ENCODE measurements around the gene SUSD3. TPM values are rescaled to one million over a fixed set of nuclear protein-coding genes. Genes with fewer than 3 reads are reported as not detected.
A peak's percentile ranks its signal among the peaks of the same experiment; 100 is the strongest.

SUSD3 gene
- total RNA-seq, 1 donor from 2014 or later, result 36.4 TPM

DNA sequence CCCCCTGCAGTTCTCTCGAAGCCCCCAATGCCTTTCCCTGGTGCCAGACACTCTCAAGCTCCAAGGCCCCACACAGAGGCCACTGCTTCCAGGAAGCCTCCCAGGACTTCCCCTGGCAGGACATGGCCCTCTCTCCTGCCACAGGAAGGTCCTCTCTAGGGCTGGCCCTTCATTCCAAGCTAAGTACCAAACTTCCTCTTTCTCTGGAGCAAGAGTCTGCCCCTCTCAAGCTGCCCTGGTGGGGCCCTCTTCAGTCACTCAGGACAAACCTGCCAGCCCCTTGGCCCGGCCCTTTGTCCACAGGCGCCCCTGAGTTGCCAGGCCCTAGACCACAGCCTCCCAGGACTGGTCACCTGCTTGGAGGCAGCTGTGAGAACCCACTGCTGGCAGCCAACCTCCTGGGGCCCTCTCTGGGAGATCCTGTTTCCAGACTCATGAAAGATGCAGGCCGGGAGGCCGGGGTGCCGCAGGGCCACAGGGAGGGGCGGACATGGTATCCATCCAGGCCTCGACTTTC, 69.0 kb downstream of the SUSD3 start:
- no peak for DNase-seq (ENCODE audit: low spot score)
- no peaks in the 10 kb centered on the region for H3K9me3 Mint-ChIP-seq
- no peak overlapping the region for H3K4me3 Mint-ChIP-seq (ENCODE audit: low read depth)
- peaks cover 36% of the 10 kb centered on the region for H3K4me1 Mint-ChIP-seq (ENCODE audit: low read depth)
- H3K36me3 Mint-ChIP-seq (ENCODE audit: low read depth), result peaks cover 79% of the 10 kb centered on the region
- intact Hi-C loops (cut with micrococcal nuclease), result no loop called here
- H3K27me3 Mint-ChIP-seq (ENCODE audit: low read depth), result no peaks in the 10 kb centered on the region
- peak overlapping the region; percentile 50 for H3K27ac Mint-ChIP-seq

DNA sequence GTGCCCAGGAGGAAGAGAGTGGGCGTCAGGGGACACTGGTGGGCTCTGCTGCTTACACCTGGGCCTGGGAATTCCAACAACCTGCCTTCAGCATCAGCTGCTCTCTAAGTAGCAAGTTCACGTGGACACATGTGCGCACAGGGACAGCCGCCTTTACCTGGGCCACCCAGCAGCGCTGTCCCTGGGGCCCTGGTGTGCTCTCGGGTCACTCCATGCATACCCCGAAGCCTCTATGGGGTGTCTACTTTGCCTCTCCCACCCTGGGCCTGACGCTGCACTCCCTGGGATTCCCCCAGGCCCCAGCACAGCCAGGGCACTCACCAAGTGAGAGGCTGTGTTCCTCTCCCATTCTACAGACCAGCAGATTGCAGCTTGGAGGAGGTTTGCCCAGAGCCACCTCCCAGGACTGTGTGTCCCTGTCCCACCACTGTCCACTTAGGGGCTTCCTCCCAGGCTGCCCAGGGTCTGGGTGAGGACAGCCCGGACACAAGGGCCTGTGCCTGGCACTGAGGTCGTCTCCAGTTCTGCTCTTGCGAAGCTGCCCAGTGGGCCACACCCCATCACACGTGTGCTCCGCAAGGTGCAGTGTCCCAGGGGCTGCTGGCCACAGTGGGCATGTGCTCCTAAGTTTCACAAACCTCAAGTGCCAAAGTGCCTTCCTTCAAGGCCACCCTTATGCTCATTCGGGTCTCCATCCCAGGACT, 69.7 kb downstream of the SUSD3 start:
- no peak for DNase-seq (ENCODE audit: low spot score)
- intact Hi-C loops (cut with micrococcal nuclease), result no loop called here
- no peaks in the 10 kb centered on the region for H3K9me3 Mint-ChIP-seq
- H3K4me1 Mint-ChIP-seq (ENCODE audit: low read depth), result peaks cover 43% of the 10 kb centered on the region
- H3K4me3 Mint-ChIP-seq (ENCODE audit: low read depth), result no peak overlapping the region
- H3K27me3 Mint-ChIP-seq (ENCODE audit: low read depth), result no peaks in the 10 kb centered on the region
- H3K27ac Mint-ChIP-seq, result peak overlapping the region; percentile 55
- H3K36me3 Mint-ChIP-seq (ENCODE audit: low read depth), result peaks cover 81% of the 10 kb centered on the region

DNA sequence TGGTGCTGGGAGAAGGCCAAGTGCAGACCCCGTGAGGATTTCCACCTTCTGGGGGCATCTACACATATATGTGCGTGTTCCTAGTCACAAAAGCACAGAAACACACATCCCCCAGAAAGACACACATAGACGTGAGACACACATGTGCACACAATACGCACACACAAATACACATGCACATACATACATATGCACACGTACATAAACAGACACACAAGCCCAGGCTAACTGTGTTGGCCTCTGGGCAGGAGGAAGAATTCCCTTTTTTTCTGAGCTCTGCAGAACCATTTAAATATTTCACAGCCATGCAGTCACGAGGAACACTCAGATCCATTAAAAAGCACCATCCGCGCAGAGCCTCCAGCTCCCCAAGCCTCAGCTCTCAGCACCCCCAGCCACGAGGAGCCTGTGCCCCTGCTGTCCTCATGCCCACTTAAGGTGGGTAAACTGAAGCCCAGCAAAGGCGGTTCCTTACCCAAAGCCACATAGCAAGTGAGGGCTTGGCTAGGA, 70.3 kb downstream of the SUSD3 start:
- intact Hi-C loops (cut with micrococcal nuclease), result no loop called here
- peaks cover 43% of the 10 kb centered on the region for H3K4me1 Mint-ChIP-seq (ENCODE audit: low read depth)
- peak overlapping the region; percentile 55 for H3K27ac Mint-ChIP-seq
- H3K9me3 Mint-ChIP-seq, result no peaks in the 10 kb centered on the region
- peaks cover 77% of the 10 kb centered on the region for H3K36me3 Mint-ChIP-seq (ENCODE audit: low read depth)
- no peak overlapping the region for H3K4me3 Mint-ChIP-seq (ENCODE audit: low read depth)
- no peaks in the 10 kb centered on the region for H3K27me3 Mint-ChIP-seq (ENCODE audit: low read depth)
- no peak for DNase-seq (ENCODE audit: low spot score)

DNA sequence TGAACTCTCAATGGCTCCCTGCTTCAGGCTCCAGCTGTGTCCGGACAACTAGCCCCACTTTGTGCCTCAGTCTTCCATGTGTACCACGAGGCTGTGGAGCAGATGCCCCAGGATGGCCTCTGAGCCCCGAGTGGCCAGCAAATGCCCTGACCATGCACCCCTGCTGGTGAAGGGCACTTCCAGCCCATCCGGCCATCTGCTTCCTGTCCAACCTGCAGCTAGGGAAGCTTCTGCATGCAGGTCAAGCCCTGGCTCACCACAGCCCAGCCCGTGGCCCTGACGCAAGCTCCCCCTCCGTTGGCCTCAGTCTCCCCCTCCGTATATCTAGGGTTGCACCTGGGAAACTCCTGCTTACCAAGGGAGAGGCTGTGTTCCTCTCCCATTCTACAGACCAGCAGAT, 70.8 kb downstream of the SUSD3 start:
- Mint-ChIP-seq H3K9me3 (no peaks in the 10 kb centered on the region), H3K4me1 (ENCODE audit: low read depth) (peaks cover 43% of the 10 kb centered on the region), H3K4me3 (ENCODE audit: low read depth) (no peak overlapping the region), H3K27me3 (ENCODE audit: low read depth) (no peaks in the 10 kb centered on the region), H3K36me3 (ENCODE audit: low read depth) (peaks cover 72% of the 10 kb centered on the region), H3K27ac (peak overlapping the region; percentile 16)
- intact Hi-C loops (cut with micrococcal nuclease), result no loop called here
- DNase-seq (ENCODE audit: low spot score), result no peak

DNA sequence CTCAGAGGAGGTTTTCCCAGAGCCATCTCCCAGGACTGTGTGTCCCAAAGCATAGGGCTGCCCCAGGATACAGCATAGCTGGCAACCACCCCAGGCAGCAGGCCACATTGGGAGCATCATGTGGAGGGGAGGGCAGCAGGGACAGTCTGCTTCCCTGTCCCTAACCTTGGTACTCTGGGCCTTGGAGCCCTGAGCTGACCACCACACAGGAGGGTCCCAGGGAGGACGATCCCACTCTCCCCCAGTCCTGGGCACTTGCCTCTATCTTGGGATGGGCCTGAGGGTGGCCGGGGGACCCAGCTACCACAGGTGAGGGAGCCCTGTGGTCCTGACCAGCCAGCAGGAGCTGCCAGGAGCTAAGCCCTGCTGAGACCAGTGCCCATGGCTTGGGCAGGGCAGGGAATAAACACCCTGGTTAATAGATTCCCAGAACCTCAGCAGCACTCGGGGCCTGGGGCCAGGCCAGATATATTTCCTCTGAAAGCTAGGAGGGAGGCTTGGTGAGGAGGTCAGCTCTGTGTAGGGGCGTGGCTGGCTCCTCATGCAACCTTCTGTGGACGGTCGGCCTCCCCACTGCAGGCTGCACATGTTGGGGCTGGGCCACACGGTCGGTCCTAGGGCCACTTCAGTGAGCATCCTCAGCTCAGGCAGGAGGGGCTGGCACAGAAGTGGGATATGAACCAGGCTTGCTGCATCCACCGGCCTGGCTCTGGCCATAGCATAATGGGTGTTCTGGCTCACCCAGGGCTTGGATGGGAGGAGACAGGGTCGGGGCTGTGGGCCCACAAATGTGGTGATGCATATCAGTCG, 71.4 kb downstream of the SUSD3 start:
- no peaks in the 10 kb centered on the region for H3K9me3 Mint-ChIP-seq
- H3K27ac Mint-ChIP-seq, result peak overlapping the region; percentile 16
- H3K4me1 Mint-ChIP-seq (ENCODE audit: low read depth), result peaks cover 48% of the 10 kb centered on the region
- intact Hi-C loops (cut with micrococcal nuclease), result loop anchor here (5.0 kb wide), 1 partner anchor 68 kb away; no protein-coding TSS in a partner anchor
- peak overlapping the region; percentile 90 for H3K4me3 Mint-ChIP-seq (ENCODE audit: low read depth)
- peaks cover 66% of the 10 kb centered on the region for H3K36me3 Mint-ChIP-seq (ENCODE audit: low read depth)
- H3K27me3 Mint-ChIP-seq (ENCODE audit: low read depth), result no peaks in the 10 kb centered on the region
- DNase-seq (ENCODE audit: low spot score), result no peak

DNA sequence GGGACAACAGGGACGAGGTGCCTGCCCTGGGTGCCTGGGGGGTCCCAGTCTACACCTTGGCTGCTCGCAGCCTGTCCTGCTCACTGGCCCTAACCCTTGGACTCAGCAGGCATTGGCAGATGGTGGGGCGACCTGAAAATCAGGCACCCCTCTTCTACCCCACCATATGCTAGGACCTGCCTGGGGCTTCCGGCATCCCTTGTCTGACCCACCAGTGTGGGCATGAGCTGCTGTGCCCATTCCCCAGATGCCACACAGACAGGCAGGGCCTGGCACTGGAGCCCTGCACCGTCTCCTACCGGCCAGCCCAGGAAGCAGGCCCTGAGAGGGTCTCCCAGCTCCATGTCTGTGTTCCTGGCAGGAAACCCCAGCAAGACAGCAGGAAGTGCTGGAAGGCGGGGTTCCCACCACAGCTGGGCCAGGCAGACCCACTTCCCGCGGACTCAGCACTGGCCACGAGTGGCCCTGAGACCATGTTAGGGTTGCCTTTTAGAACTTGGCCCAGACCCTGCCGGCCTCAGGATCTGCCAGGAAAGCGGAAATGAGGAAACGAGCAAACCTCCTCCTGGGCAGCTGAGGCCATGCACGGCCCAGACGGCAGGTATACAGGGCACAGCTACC, 72.5 kb downstream of the SUSD3 start:
- Mint-ChIP-seq H3K27me3 (ENCODE audit: low read depth) (no peaks in the 10 kb centered on the region), H3K9me3 (no peaks in the 10 kb centered on the region), H3K36me3 (ENCODE audit: low read depth) (peaks cover 56% of the 10 kb centered on the region), H3K4me3 (ENCODE audit: low read depth) (peak overlapping the region; percentile 90), H3K27ac (peak overlapping the region; percentile 65), H3K4me1 (ENCODE audit: low read depth) (peaks cover 52% of the 10 kb centered on the region)
- intact Hi-C loops (cut with micrococcal nuclease), result loop anchor here (5.0 kb wide), 1 partner anchor 69 kb away; no protein-coding TSS in a partner anchor
- DNase-seq (ENCODE audit: low spot score), result no peak

DNA sequence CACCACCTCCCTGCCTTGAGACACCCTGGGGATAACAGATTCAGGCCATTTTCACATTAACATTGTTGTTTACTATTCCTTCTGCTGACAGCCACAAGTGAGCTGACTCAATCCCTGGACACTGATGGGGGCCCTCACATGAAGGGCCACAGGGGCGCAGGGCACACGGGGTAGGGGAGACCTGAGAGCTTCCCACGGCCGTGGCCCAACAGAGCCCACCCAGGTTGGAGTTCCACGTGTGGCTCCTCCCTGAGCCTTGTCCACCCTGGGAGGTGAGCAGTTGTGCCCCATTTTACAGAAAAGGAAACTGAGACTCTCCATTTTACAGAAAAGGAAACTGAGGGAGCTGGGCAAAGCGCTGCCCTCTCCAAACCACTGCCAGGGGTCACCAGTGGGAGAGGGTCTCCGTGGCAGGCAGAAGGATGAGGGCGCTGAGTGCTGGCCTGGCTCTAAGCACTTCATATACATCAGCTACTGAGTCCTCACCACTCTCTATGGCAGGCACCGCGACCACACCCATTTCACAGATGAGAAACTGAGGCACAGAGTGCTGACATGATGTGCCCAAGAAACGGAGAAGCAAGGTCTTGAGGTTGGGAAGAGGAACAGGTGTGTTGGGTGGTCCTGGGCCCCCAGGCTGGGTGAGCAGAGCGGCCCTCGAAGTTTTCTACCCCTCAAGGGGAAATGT, 73.2 kb downstream of the SUSD3 start:
- intact Hi-C loops (cut with micrococcal nuclease), result loop anchor here (5.0 kb wide), 1 partner anchor 69 kb away; no protein-coding TSS in a partner anchor
- no peak for DNase-seq (ENCODE audit: low spot score)
- Mint-ChIP-seq H3K4me3 (ENCODE audit: low read depth) (peak overlapping the region; percentile 90), H3K4me1 (ENCODE audit: low read depth) (peaks cover 54% of the 10 kb centered on the region), H3K27me3 (ENCODE audit: low read depth) (no peaks in the 10 kb centered on the region), H3K36me3 (ENCODE audit: low read depth) (peaks cover 48% of the 10 kb centered on the region), H3K27ac (peak overlapping the region; percentile 65), H3K9me3 (no peaks in the 10 kb centered on the region)

DNA sequence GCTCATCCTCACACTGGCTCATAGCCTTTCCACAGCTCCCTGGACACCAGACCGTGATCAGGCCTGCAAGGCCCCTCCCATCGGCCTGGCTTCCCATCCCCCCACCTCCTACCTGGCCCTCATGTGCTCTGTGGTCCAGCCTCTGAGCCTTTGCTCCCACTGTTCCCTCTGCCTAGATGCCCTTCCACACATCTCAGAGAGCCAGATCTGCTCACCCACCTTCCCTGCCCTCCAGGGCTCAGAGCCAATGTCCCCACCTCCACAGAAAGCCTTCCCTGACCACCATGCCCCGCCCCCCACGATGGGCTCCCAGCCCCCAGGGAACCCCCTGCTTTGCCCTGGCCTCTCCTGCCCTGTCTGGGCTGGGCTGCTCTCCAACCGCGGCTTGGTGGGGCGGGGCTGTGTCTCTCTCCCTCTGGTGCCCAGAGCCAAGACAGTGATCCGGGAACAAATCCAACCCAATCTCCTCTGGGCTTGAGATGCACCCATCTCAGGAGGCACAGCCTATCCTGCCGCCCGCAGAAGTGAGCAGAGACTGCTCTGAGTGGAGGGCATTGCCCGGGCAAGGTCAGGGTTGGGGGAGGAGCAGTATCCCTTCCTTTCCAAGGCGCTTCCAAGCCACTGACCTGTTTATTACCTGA, 73.9 kb downstream of the SUSD3 start:
- Mint-ChIP-seq H3K27ac (peak overlapping the region; percentile 90), H3K4me1 (ENCODE audit: low read depth) (peaks cover 51% of the 10 kb centered on the region), H3K36me3 (ENCODE audit: low read depth) (peaks cover 43% of the 10 kb centered on the region), H3K27me3 (ENCODE audit: low read depth) (no peaks in the 10 kb centered on the region), H3K4me3 (ENCODE audit: low read depth) (peak overlapping the region; percentile 90), H3K9me3 (no peaks in the 10 kb centered on the region)
- DNase-seq (ENCODE audit: low spot score), result no peak
- intact Hi-C loops (cut with micrococcal nuclease), result loop anchor here (5.0 kb wide), 1 partner anchor 70 kb away; no protein-coding TSS in a partner anchor

DNA sequence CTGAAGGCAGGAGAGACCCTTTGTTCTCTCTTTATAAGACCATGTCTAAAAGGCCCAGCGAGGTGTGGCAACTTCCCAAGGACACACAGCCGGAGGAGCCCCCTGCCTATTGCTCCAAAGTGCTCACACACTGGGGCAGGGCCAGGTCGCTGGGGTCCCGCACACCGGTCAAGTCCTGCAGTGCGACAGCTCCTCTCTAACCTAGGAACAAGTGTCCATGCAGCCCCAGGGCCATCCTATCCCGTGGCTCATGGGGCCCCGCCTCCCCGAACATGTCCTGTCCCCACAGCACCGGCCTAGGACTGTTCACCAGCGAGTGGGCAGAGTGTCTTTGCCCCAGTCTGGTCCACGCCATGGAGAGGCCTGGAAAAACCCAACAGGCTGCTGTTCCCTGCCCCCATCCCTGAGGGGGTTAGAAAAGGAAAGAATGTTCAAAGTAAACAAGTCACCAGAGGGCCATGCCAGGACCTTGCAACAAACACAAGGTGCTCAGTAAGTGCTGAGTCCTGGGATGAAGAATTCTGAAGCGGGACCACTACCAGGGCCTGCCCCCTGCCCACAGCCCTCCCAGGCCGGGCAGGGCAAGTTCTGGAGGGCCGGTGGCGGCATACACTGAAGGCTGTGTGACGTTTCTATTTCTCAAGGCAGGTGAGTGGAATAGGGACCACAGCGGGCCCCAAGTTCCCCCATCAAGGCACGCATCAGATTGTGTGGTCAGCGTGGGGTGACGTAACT, 74.6 kb downstream of the SUSD3 start:
- no peak for DNase-seq (ENCODE audit: low spot score)
- H3K4me3 Mint-ChIP-seq (ENCODE audit: low read depth), result peak overlapping the region; percentile 90
- H3K4me1 Mint-ChIP-seq (ENCODE audit: low read depth), result peaks cover 47% of the 10 kb centered on the region
- intact Hi-C loops (cut with micrococcal nuclease), result loop anchor here (5.0 kb wide), 1 partner anchor 71 kb away; no protein-coding TSS in a partner anchor
- peak overlapping the region; percentile 90 for H3K27ac Mint-ChIP-seq
- no peaks in the 10 kb centered on the region for H3K9me3 Mint-ChIP-seq
- no peaks in the 10 kb centered on the region for H3K27me3 Mint-ChIP-seq (ENCODE audit: low read depth)
- peaks cover 37% of the 10 kb centered on the region for H3K36me3 Mint-ChIP-seq (ENCODE audit: low read depth)

DNA sequence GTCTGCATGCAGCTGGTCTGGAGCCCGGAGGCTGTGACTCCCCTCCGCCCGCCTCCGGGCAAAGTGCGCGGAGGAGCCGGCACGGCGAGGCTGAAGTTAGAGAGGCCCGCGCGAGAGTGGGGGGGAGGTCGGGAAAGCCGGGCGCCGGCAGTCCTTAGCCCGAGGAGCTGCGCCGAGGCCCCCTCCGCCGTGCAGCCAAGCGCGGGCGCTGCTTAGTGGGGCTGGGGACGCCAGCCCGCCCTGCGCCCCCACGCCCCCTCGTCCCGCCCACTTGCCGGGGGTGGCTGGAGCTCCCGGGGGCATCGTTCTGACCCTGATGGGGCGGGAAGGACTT, 75.1 kb downstream of the SUSD3 start:
- H3K27me3 Mint-ChIP-seq (ENCODE audit: low read depth), result no peaks in the 10 kb centered on the region
- peaks cover 45% of the 10 kb centered on the region for H3K4me1 Mint-ChIP-seq (ENCODE audit: low read depth)
- peak; percentile 40 for DNase-seq (ENCODE audit: low spot score)
- peak overlapping the region; percentile 90 for H3K27ac Mint-ChIP-seq
- peaks cover 2% of the 10 kb centered on the region for H3K9me3 Mint-ChIP-seq
- peaks cover 33% of the 10 kb centered on the region for H3K36me3 Mint-ChIP-seq (ENCODE audit: low read depth)
- intact Hi-C loops (cut with micrococcal nuclease), result loop anchor here (1.0 to 5.0 kb wide), 5 partner anchors 13 to 71 kb away; partner anchors contain the start of gene CARD19
- H3K4me3 Mint-ChIP-seq (ENCODE audit: low read depth), result peak overlapping the region; percentile 90

DNA sequence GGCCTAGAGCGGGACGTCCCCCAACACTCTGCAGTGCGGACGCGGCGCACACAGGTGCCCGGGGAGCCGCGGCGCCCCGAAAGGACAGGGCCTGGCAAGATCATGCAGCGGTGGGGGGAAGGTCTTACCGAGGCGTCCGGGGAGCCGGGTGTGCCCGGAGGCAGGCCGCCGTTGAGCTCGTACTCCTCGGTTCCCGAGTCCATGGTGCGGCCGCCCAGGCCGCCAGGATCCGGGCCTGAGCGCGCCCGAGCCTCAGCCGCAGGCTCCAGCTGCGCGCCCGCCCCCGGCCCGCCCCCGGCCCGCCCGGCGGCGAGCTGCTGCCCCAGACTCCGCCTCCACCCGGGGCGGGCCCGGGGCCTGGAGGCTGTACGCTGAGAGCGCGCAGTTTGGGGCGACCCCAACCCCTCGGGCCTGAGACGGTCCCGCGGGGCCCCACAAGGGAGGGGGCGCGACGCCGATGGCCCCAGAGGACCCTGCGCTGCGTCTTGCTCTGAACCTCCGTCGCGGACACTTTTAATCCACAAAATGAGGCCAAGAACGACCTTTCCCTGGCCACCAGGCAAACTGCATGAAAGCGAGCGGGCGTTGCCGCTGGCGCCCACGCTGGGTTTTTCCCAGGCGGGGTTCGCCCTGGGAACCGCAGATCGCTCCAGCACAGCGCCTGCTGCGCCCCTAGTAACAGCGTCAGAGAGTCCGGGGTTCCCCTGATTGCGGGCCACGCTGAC, 75.7 kb downstream of the SUSD3 start, which contains the start of gene NINJ1:
Gene NINJ1 (minus strand): TSS at position 237 of the 725 bp plus-strand sequence. CDS start 34 bp downstream, at position 203.
- peaks cover 3% of the 10 kb centered on the region for H3K9me3 Mint-ChIP-seq

More for the DNA sequence above, 75.7 kb downstream of the SUSD3 start, which contains the start of gene NINJ1:
- Mint-ChIP-seq H3K4me1 (ENCODE audit: low read depth) (peaks cover 43% of the 10 kb centered on the region), H3K27ac (peak within 1 kb of the TSS; percentile 94), H3K4me3 (ENCODE audit: low read depth) (peak within 1 kb of the TSS; percentile 90), H3K27me3 (ENCODE audit: low read depth) (no peaks in the 10 kb centered on the region), H3K36me3 (ENCODE audit: low read depth) (peaks cover 31% of the 10 kb centered on the region)
- intact Hi-C loops (cut with micrococcal nuclease), result loop anchor here (1.0 to 5.0 kb wide), 5 partner anchors 12 to 72 kb away; partner anchors contain the start of gene CARD19
- DNase-seq (ENCODE audit: low spot score), result peak; percentile 78
